Measurements from ENCODE around the gene ZNF275.
"Not testable (repeated sequence)": the region's sequence is repeated elsewhere in the genome, so short reads cannot be mapped to it uniquely, and the experiment has no call there.

The ZNF275 gene

GRCh38 chrX:153387987-153388721 lies 54.2 kb downstream of the ZNF275 start:
- DNase-seq (ENCODE audit: low spot score), result no peak

GRCh38 chrX:153388722-153389459 lies 54.9 kb downstream of the ZNF275 start:
- no peak for DNase-seq (ENCODE audit: low spot score)

GRCh38 chrX:153389460-153389768 lies 55.5 kb downstream of the ZNF275 start:
- not testable (repeated sequence) for DNase-seq (ENCODE audit: low spot score)

- DNase-seq (ENCODE audit: low spot score), result no peak
These were observed 58.8 kb downstream of the ZNF275 start for GRCh38 chrX:153392642-153393321.

GRCh38 chrX:153394612-153395011 lies 60.7 kb downstream of the ZNF275 start:
- no peak for DNase-seq (ENCODE audit: low spot score)

- no peak for DNase-seq (ENCODE audit: low spot score)
These were observed 61.8 kb downstream of the ZNF275 start for GRCh38 chrX:153395613-153396319.

GRCh38 chrX:153396320-153397195 lies 62.6 kb downstream of the ZNF275 start:
- DNase-seq (ENCODE audit: low spot score), result no peak

- no peak for DNase-seq (ENCODE audit: low spot score)
These were observed 63.5 kb downstream of the ZNF275 start for GRCh38 chrX:153397256-153397960.

GRCh38 chrX:153398275-153398960 lies 64.5 kb downstream of the ZNF275 start:
- DNase-seq (ENCODE audit: low spot score), result no peak

GRCh38 chrX:153400146-153401132 lies 66.5 kb downstream of the ZNF275 start:
- peak; percentile 5 for DNase-seq (ENCODE audit: low spot score)

GRCh38 chrX:153401133-153401764 lies 67.3 kb downstream of the ZNF275 start, which contains the start of gene PNMA6E:
PNMA6E (minus strand) TSS chrX:153401350; CDS start chrX:153398849, 2,501 bp downstream.
- DNase-seq (ENCODE audit: low spot score), result no peak
